Stimulated activated memory B cell treated with anti-CD40 and anti-IgM and Interleukin-4, amounts not matched to agents 10 μg/mL and 1 μg/mL and 100 μg/mL, for 72 hours (primary cell): ENCODE data around the gene ANAPC13.

Experiments
- ATAC-seq: fragments of 150-1000 bp; cut with Tn5 transposase; 2 replicates; pipeline ENCODE4 v1.10.0; 2021
- H3K27ac Mint-ChIP-seq: one replicate; pipeline ENCODE4 v1.8.0; 2022; ENCODE audit warnings: mild to moderate bottlenecking, mixed read lengths
- H3K27me3 Mint-ChIP-seq: one replicate; pipeline ENCODE4 v1.8.0; 2022; ENCODE audit warnings: mixed read lengths
- H3K36me3 Mint-ChIP-seq: one replicate; pipeline ENCODE4 v1.8.0; 2022; ENCODE audit warnings: mixed read lengths
- H3K4me1 Mint-ChIP-seq: one replicate; pipeline ENCODE4 v1.8.0; 2022; ENCODE audit warnings: mixed read lengths
- H3K4me3 Mint-ChIP-seq: one replicate; pipeline ENCODE4 v1.8.0; 2022; ENCODE audit warnings: mild to moderate bottlenecking, moderate library complexity, mixed read lengths
- H3K9me3 Mint-ChIP-seq: one replicate; pipeline ENCODE4 v1.8.0; 2022; ENCODE audit warnings: mixed read lengths

Gene ANAPC13

GRCh38 chr3:134471521-134472193 lies 14.1 kb downstream of the ANAPC13 start:
- peaks cover 6% of the 10 kb centered on the region for H3K36me3 Mint-ChIP-seq
- H3K4me3 Mint-ChIP-seq, result no peak overlapping the region
- H3K27ac Mint-ChIP-seq, result no peak overlapping the region
- no peaks in the 10 kb centered on the region for H3K4me1 Mint-ChIP-seq
- no peak for ATAC-seq
- no peaks in the 10 kb centered on the region for H3K27me3 Mint-ChIP-seq
- no peaks in the 10 kb centered on the region for H3K9me3 Mint-ChIP-seq

- H3K36me3 Mint-ChIP-seq, result peaks cover 6% of the 10 kb centered on the region
- H3K27me3 Mint-ChIP-seq, result peaks cover 10% of the 10 kb centered on the region
- no peaks in the 10 kb centered on the region for H3K4me1 Mint-ChIP-seq
- H3K4me3 Mint-ChIP-seq, result no peak overlapping the region
- no peak overlapping the region for H3K27ac Mint-ChIP-seq
- no peak for ATAC-seq
- no peaks in the 10 kb centered on the region for H3K9me3 Mint-ChIP-seq
Measured at GRCh38 chr3:134468519-134468918, 17.3 kb downstream of the ANAPC13 start.

GRCh38 chr3:134466331-134466730 lies 19.5 kb downstream of the ANAPC13 start:
- H3K4me3 Mint-ChIP-seq, result no peak overlapping the region
- no peaks in the 10 kb centered on the region for H3K4me1 Mint-ChIP-seq
- no peak for ATAC-seq
- peaks cover 10% of the 10 kb centered on the region for H3K27me3 Mint-ChIP-seq
- no peak overlapping the region for H3K27ac Mint-ChIP-seq
- no peaks in the 10 kb centered on the region for H3K9me3 Mint-ChIP-seq
- H3K36me3 Mint-ChIP-seq, result no peaks in the 10 kb centered on the region

GRCh38 chr3:134464689-134465365 lies 21.0 kb downstream of the ANAPC13 start:
- ATAC-seq, result no peak
- Mint-ChIP-seq H3K9me3 (no peaks in the 10 kb centered on the region), H3K27ac (no peak overlapping the region), H3K27me3 (peaks cover 10% of the 10 kb centered on the region), H3K36me3 (no peaks in the 10 kb centered on the region), H3K4me1 (no peaks in the 10 kb centered on the region), H3K4me3 (no peak overlapping the region)

GRCh38 chr3:134464064-134464688 lies 21.6 kb downstream of the ANAPC13 start:
- Mint-ChIP-seq H3K4me3 (no peak overlapping the region), H3K36me3 (no peaks in the 10 kb centered on the region), H3K4me1 (no peaks in the 10 kb centered on the region), H3K27me3 (peaks cover 10% of the 10 kb centered on the region), H3K9me3 (no peaks in the 10 kb centered on the region), H3K27ac (no peak overlapping the region)
- ATAC-seq, result no peak

GRCh38 chr3:134463676-134464063 lies 22.1 kb downstream of the ANAPC13 start:
- Mint-ChIP-seq H3K4me3 (no peak overlapping the region), H3K4me1 (no peaks in the 10 kb centered on the region), H3K9me3 (no peaks in the 10 kb centered on the region), H3K27me3 (peaks cover 10% of the 10 kb centered on the region), H3K27ac (no peak overlapping the region), H3K36me3 (no peaks in the 10 kb centered on the region)
- ATAC-seq, result no peak

GRCh38 chr3:134462331-134462941 lies 23.3 kb downstream of the ANAPC13 start:
- peaks cover 17% of the 10 kb centered on the region for H3K27me3 Mint-ChIP-seq
- H3K27ac Mint-ChIP-seq, result no peak overlapping the region
- ATAC-seq, result no peak
- no peaks in the 10 kb centered on the region for H3K9me3 Mint-ChIP-seq
- H3K36me3 Mint-ChIP-seq, result no peaks in the 10 kb centered on the region
- no peak overlapping the region for H3K4me3 Mint-ChIP-seq
- no peaks in the 10 kb centered on the region for H3K4me1 Mint-ChIP-seq

- Mint-ChIP-seq H3K4me1 (no peaks in the 10 kb centered on the region), H3K27ac (no peak overlapping the region), H3K27me3 (peaks cover 23% of the 10 kb centered on the region), H3K36me3 (no peaks in the 10 kb centered on the region), H3K4me3 (no peak overlapping the region), H3K9me3 (no peaks in the 10 kb centered on the region)
- ATAC-seq, result no peak
Measured at GRCh38 chr3:134460965-134461364, 24.8 kb downstream of the ANAPC13 start.

- Mint-ChIP-seq H3K27ac (no peak overlapping the region), H3K9me3 (no peaks in the 10 kb centered on the region), H3K27me3 (peaks cover 23% of the 10 kb centered on the region), H3K4me1 (no peaks in the 10 kb centered on the region), H3K4me3 (no peak overlapping the region), H3K36me3 (no peaks in the 10 kb centered on the region)
- no peak for ATAC-seq
Measured at GRCh38 chr3:134459562-134459961, 26.2 kb downstream of the ANAPC13 start.

- Mint-ChIP-seq H3K27ac (no peak overlapping the region), H3K36me3 (no peaks in the 10 kb centered on the region), H3K9me3 (no peaks in the 10 kb centered on the region), H3K4me3 (no peak overlapping the region), H3K27me3 (peaks cover 13% of the 10 kb centered on the region), H3K4me1 (no peaks in the 10 kb centered on the region)
- ATAC-seq, result no peak
Measured at GRCh38 chr3:134458406-134458945, 27.3 kb downstream of the ANAPC13 start.

- no peak for ATAC-seq
- Mint-ChIP-seq H3K27ac (no peak overlapping the region), H3K27me3 (peaks cover 13% of the 10 kb centered on the region), H3K4me3 (no peak overlapping the region), H3K4me1 (no peaks in the 10 kb centered on the region), H3K36me3 (no peaks in the 10 kb centered on the region), H3K9me3 (no peaks in the 10 kb centered on the region)
Measured at GRCh38 chr3:134457376-134458074, 28.3 kb downstream of the ANAPC13 start.

- H3K4me3 Mint-ChIP-seq, result no peak overlapping the region
- H3K27me3 Mint-ChIP-seq, result peaks cover 13% of the 10 kb centered on the region
- no peak overlapping the region for H3K27ac Mint-ChIP-seq
- no peak for ATAC-seq
- no peaks in the 10 kb centered on the region for H3K36me3 Mint-ChIP-seq
- no peaks in the 10 kb centered on the region for H3K4me1 Mint-ChIP-seq
- H3K9me3 Mint-ChIP-seq, result no peaks in the 10 kb centered on the region
Measured at GRCh38 chr3:134453631-134454030, 32.2 kb downstream of the ANAPC13 start.

- Mint-ChIP-seq H3K4me1 (no peaks in the 10 kb centered on the region), H3K9me3 (peaks cover 10% of the 10 kb centered on the region), H3K27ac (no peak overlapping the region), H3K36me3 (no peaks in the 10 kb centered on the region), H3K4me3 (no peak overlapping the region), H3K27me3 (peaks cover 32% of the 10 kb centered on the region)
- no peak for ATAC-seq
Measured at GRCh38 chr3:134449951-134450350, 35.8 kb downstream of the ANAPC13 start.

GRCh38 chr3:134449277-134449676 lies 36.5 kb downstream of the ANAPC13 start:
- ATAC-seq, result no peak
- Mint-ChIP-seq H3K4me3 (no peak overlapping the region), H3K27me3 (peaks cover 39% of the 10 kb centered on the region), H3K9me3 (peaks cover 15% of the 10 kb centered on the region), H3K36me3 (no peaks in the 10 kb centered on the region), H3K4me1 (no peaks in the 10 kb centered on the region), H3K27ac (no peak overlapping the region)

GRCh38 chr3:134448664-134449063 lies 37.1 kb downstream of the ANAPC13 start:
- Mint-ChIP-seq H3K27me3 (peaks cover 40% of the 10 kb centered on the region), H3K4me3 (no peak overlapping the region), H3K36me3 (no peaks in the 10 kb centered on the region), H3K27ac (no peak overlapping the region), H3K9me3 (peaks cover 15% of the 10 kb centered on the region), H3K4me1 (no peaks in the 10 kb centered on the region)
- no peak for ATAC-seq
